Endothelial cell (in vitro differentiated cells): ENCODE data around the gene FAM219A. TPM values are rescaled to one million over a fixed set of nuclear protein-coding genes. Genes with fewer than 3 reads are reported as not detected.

Experiments
- DNase-seq: peaks from one replicate; pipeline ENCODE4 v3.0.0; 2021; ENCODE audit warnings: low spot score
- H3K27ac Mint-ChIP-seq: one replicate; pipeline ENCODE4 v1.8.0; 2021; ENCODE audit warnings: mixed read lengths, inconsistent platforms; ENCODE audit not compliant: unreplicated experiment
- H3K27me3 Mint-ChIP-seq: one replicate; pipeline ENCODE4 v1.8.0; 2021; ENCODE audit warnings: mild to moderate bottlenecking, moderate library complexity, mixed read lengths, inconsistent platforms; ENCODE audit not compliant: unreplicated experiment
- H3K36me3 Mint-ChIP-seq: one replicate; pipeline ENCODE4 v1.8.0; 2021; ENCODE audit warnings: mild to moderate bottlenecking, low read depth, mixed read lengths, inconsistent platforms; ENCODE audit not compliant: unreplicated experiment
- H3K4me1 Mint-ChIP-seq: one replicate; pipeline ENCODE4 v1.8.0; 2021; ENCODE audit warnings: mild to moderate bottlenecking, mixed read lengths, inconsistent platforms; ENCODE audit not compliant: unreplicated experiment
- H3K4me3 Mint-ChIP-seq: one replicate; pipeline ENCODE4 v1.8.0; 2021; ENCODE audit warnings: mild to moderate bottlenecking, mixed read lengths, inconsistent platforms; ENCODE audit not compliant: unreplicated experiment
- H3K9me3 Mint-ChIP-seq: one replicate; pipeline ENCODE4 v1.8.0; 2021; ENCODE audit warnings: mixed read lengths, inconsistent platforms; ENCODE audit not compliant: unreplicated experiment
- total RNA-seq: library from RNA; stranded (reverse); fragmentation: NEBNext Ultra II Directional; extraction: Animal tissue kit (Norgen Biotek cat#: 25700); gene quantifications from one replicate; pipeline ENCODE4 v1.2.1, GENCODE V29; 2021; ENCODE audit not compliant: unreplicated experiment
- TF ChIP-seq, protein P1 (sequence below): fragments of 200-600 bp; sonication (generic); IDR thresholded peaks from one replicate; pipeline ENCODE4 v1.5.0; 2021; ENCODE audit warnings: antibody characterized with exemption; ENCODE audit not compliant: unreplicated experiment

Gene FAM219A
- total RNA-seq, 1 donor from 2014 or later = 55.3 TPM

DNA sequence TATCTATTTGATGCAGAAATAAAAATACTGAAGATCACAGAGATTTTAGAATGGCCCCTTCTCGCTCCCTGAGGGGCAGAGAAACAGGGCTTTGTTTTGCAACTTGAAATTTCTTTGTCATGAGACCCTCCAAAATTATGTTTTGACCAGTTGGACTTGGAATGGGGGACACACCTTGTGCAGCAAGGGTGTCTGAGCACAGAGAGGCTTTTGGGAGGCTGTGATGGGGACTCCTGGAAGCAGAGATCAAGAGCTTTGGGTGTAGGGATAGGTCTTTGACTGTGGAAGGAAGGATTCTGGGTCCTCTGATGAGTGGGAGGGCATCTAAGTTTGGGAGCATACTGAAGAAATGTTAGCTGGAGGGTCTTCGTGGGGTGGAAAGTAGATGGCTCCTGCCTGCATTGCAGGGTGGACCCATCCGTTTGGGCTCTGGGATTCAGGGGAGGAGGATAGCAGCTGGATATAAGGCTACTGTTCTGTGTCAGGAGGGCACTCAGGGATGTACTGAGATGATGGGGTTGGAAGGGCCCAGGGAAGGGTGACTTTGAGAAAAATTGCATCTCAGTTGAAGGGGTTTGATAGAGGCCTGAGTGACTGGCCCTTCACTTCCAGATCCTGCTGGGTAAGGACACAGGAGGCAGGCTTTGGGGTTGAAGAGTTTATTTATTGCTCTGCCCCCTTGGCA, 79.9 kb downstream of the FAM219A start:
- peaks cover 32% of the 10 kb centered on the region for H3K4me1 Mint-ChIP-seq
- H3K9me3 Mint-ChIP-seq = no peaks in the 10 kb centered on the region
- peak overlapping the region; percentile 44 for H3K27ac Mint-ChIP-seq
- peaks cover 34% of the 10 kb centered on the region for H3K27me3 Mint-ChIP-seq
- H3K36me3 Mint-ChIP-seq = peaks cover 11% of the 10 kb centered on the region
- peak overlapping the region; percentile 39 for H3K4me3 Mint-ChIP-seq
- TF ChIP-seq, protein P1, sequence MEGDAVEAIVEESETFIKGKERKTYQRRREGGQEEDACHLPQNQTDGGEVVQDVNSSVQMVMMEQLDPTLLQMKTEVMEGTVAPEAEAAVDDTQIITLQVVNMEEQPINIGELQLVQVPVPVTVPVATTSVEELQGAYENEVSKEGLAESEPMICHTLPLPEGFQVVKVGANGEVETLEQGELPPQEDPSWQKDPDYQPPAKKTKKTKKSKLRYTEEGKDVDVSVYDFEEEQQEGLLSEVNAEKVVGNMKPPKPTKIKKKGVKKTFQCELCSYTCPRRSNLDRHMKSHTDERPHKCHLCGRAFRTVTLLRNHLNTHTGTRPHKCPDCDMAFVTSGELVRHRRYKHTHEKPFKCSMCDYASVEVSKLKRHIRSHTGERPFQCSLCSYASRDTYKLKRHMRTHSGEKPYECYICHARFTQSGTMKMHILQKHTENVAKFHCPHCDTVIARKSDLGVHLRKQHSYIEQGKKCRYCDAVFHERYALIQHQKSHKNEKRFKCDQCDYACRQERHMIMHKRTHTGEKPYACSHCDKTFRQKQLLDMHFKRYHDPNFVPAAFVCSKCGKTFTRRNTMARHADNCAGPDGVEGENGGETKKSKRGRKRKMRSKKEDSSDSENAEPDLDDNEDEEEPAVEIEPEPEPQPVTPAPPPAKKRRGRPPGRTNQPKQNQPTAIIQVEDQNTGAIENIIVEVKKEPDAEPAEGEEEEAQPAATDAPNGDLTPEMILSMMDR = no peak
- no peak for DNase-seq

- TF ChIP-seq, protein P1 = no peak
- Mint-ChIP-seq H3K4me3 (peak overlapping the region; percentile 97), H3K9me3 (no peaks in the 10 kb centered on the region), H3K27ac (no peak overlapping the region), H3K36me3 (peaks cover 14% of the 10 kb centered on the region), H3K27me3 (peaks cover 35% of the 10 kb centered on the region), H3K4me1 (peaks cover 32% of the 10 kb centered on the region)
- no peak for DNase-seq
These were observed 81.0 kb downstream of the FAM219A start for GRCh38 chr9:34377404-34377746.

DNA sequence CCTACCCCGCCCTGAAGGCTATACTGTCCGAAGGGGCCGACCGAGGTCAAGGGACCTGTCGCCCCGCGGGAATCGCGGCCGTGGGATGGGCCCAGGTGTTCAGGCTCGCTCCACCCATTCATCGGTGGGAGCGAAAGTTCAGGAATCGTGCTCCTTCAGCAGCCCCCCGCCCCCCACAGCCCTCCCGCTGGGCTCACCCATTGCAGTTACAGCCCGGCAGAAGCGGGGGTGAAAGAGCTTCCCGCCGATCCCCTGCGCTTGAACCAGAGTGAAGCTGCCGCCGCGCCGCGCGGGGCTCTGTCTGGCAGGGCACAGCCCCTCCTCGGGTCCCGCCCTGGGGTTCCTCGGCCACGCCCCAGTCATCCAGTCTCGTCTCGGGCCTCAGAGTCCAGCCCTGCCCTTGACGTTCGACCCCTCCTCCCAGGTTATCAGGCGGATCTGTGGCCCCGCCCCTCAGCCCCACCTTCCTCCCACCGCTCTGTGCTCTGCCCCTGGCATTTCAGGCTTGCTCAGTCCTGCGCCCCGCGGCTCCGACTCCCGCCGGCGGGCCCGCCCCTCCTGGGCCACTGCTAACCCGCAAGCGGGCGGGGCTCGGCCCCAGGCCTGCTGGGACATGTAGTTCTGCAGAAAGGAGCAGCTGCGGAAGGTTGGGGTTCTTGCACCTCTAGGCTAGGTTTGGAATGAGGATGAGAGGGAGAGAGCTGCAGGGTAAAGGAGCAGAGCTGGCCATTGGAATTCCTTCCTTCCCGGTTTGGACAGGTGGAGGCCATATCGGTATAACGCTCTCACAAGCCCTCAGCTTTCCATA, 81.6 kb downstream of the FAM219A start, which contains the start of gene MYORG:
Gene MYORG, minus strand, starts transcription at position 303 of the 808 bp plus-strand sequence. CDS start 3,955 bp downstream, outside the sequence.
- DNase-seq = peak; percentile 86
- peak within 1 kb of the TSS; percentile 90 for H3K27ac Mint-ChIP-seq
- H3K4me3 Mint-ChIP-seq = peak within 1 kb of the TSS; percentile 97
- TF ChIP-seq, protein P1 = no peak
- H3K36me3 Mint-ChIP-seq = peaks cover 17% of the 10 kb centered on the region
- no peaks in the 10 kb centered on the region for H3K9me3 Mint-ChIP-seq
- H3K27me3 Mint-ChIP-seq = peaks cover 32% of the 10 kb centered on the region
- H3K4me1 Mint-ChIP-seq = peaks cover 32% of the 10 kb centered on the region

DNA sequence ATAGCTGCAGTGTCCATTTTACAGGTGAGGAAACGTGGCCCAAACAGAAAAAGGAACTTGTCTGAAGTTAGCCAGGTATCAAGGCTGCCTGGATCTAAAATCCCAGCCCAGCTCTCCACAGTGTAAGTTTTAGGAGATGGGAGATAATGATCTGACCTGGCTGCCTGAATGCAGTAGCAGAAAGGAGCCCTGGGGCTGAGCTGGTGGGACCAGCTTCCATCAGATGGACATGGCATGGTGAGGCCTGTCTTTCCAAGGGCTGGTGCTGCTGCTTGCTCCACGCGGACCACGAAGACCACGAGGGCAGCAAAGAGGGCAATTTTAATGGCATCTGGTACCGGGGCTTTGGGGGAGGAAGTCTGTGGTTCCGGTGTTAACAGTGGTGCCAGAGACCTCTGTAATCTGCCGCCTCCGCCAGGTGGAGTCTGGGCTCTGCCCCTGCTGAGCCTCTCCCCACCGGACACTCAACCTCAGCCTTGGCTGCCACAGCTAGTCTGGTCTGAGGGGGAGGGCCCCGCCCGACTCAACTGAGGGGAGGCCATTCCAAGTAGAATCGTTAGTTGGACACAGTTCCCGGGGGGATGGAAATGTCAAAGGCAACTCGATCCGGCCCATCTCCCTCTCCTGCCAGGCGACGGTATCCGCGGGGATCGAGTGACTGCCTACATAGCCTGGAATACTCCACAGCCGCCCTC, 82.3 kb downstream of the FAM219A start:
- TF ChIP-seq, protein P1 = no peak
- Mint-ChIP-seq H3K27me3 (peaks cover 29% of the 10 kb centered on the region), H3K27ac (peak overlapping the region; percentile 90), H3K4me3 (peak overlapping the region; percentile 97), H3K4me1 (peaks cover 29% of the 10 kb centered on the region), H3K36me3 (peaks cover 24% of the 10 kb centered on the region), H3K9me3 (no peaks in the 10 kb centered on the region)
- DNase-seq = peak; percentile 54
